ENCODE measurements around the gene OTOP3. TPM values are rescaled to one million over a fixed set of nuclear protein-coding genes. Genes with fewer than 3 reads are reported as not detected.

OTOP3 gene
- total RNA-seq, 1 donor from 2014 or later, result not detected

DNA sequence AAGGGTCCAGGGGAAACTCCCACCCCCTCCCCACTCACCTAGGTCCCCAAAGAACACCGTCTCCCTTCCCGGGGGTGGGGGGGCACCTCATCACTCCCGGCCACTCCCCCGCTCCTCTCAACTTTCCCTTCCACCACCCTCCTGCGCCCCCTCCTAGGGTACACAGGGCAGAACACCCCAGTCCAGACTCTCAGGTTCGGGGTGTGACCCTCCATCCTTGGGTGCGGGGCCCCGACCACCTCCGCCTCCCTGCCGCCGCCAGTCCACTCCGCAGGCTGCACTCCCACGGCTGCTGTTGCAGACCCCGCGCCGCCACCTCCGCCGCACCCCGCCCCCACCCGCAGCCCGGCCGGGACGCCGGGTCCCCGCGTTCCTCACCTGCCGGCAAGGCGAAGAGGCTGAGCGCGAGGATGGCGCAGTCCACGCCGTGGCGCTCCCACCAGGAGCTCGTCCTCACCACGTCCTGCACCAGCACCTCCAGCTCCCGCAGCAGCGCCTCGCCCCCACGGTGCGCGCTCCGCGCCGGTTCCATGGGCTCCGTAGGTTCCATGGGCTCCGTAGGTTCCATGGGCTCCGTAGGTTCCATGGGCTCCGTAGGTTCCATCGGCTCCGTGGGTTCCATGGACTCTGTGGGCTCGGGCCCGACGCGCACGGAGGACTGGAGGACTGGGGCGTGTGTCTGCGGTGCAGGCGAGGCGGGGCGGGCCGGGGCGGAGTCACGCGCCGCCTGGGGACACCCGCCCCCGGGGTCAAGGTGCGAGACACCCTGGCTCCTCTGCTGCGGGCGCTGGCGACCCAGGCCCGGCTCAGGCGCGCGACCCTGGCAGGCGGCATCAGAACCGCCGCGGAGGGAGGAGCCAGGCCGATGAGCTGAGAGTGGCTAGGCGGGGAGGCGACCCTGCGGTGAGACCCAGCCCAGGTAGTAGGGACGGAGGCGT, 42.5 kb upstream of the OTOP3 start, which contains the start of gene FADS6:
Gene FADS6, minus strand, starts transcription at position 660 of the 938 bp plus-strand sequence. Its CDS starts 38 bp downstream, at position 622.
- TF ChIP-seq, protein P1, sequence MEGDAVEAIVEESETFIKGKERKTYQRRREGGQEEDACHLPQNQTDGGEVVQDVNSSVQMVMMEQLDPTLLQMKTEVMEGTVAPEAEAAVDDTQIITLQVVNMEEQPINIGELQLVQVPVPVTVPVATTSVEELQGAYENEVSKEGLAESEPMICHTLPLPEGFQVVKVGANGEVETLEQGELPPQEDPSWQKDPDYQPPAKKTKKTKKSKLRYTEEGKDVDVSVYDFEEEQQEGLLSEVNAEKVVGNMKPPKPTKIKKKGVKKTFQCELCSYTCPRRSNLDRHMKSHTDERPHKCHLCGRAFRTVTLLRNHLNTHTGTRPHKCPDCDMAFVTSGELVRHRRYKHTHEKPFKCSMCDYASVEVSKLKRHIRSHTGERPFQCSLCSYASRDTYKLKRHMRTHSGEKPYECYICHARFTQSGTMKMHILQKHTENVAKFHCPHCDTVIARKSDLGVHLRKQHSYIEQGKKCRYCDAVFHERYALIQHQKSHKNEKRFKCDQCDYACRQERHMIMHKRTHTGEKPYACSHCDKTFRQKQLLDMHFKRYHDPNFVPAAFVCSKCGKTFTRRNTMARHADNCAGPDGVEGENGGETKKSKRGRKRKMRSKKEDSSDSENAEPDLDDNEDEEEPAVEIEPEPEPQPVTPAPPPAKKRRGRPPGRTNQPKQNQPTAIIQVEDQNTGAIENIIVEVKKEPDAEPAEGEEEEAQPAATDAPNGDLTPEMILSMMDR (conservative IDR thresholded peaks at IDR 0.05), result no peak
- Mint-ChIP-seq H3K9me3 (no peaks in the 10 kb centered on the region), H3K4me1 (peaks cover 4% of the 10 kb centered on the region), H3K27ac (ENCODE audit: unreplicated experiment) (no peak within 1 kb of the TSS), H3K36me3 (ENCODE audit: low read depth) (no peaks in the 10 kb centered on the region), H3K4me3 (no peak within 1 kb of the TSS), H3K27me3 (ENCODE audit: low read depth) (peaks cover 83% of the 10 kb centered on the region)
- no peak for DNase-seq (ENCODE audit: low read depth, low spot score)

DNA sequence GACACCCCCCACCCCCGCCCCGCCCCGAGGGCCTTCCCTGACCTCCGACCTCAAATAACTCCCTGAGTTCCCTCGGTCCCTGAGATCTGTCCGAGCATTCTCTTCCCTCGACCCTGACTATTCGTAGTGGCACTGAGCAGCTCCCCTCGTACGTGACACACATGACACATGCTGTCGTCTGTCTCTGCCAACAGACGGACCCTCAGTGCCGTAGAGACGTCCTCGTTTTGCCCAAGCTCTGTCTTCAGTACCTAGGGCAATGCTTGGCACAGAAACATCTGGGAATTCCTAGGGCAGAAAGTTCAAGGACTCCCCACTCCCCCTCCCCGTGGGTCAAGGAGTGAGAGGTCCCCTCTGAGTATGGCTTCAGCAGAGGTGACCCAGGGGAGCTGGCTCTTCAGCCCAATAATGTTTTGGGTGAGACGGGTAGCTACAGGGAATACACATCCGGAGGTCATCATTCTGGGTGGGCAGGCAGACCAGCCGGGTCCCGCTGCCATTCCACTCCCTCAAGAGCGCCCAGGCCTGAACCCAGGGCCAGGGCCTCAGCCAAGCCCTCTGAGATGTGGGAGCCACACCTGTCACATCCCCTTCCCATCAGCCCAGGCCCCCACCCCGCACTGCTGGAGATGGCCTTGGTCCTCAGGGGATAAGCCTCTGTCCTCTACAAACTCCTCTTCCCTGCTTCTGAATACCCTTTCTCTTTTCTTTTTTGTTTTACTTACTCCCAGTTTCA, 41.6 kb upstream of the OTOP3 start:
- Mint-ChIP-seq H3K27me3 (ENCODE audit: low read depth) (peaks cover 82% of the 10 kb centered on the region), H3K4me3 (no peak overlapping the region), H3K27ac (ENCODE audit: unreplicated experiment) (no peak overlapping the region)

DNA sequence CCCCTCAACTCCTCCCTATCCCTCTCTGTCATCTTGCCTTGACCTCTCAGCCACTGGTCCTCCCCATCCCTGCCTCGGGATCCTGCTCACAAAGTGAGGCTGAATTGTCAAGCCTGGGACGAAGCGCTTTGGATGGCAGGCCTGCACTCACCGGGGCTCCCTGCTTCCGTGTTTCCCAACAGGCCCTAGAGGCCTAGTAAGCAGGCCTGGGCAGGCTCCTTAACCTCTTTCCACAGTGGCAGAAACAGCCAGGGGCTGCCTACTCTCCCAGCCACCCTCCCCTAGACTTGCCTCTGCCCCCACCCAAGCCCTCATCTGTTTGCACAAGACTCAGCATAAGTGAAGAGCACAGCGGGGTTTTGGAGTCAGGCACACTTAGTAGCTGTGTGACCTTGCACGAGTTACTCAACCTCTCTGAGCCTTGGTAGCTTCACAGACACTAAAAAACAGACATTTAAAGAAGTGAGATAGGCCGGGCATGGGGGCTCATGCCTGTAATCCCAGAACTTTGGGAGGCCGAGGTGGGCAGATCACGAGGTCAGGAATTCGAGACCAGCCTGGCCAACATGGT, 37.2 kb upstream of the OTOP3 start:
- H3K27me3 Mint-ChIP-seq (ENCODE audit: low read depth), result peaks cover 68% of the 10 kb centered on the region
- H3K27ac Mint-ChIP-seq (ENCODE audit: unreplicated experiment), result no peak overlapping the region
- H3K4me3 Mint-ChIP-seq, result no peak overlapping the region
- no peaks in the 10 kb centered on the region for H3K9me3 Mint-ChIP-seq
- no peak for DNase-seq (ENCODE audit: low read depth, low spot score)
- TF ChIP-seq, protein P1 (conservative IDR thresholded peaks at IDR 0.05), result no peak
- peaks cover 4% of the 10 kb centered on the region for H3K4me1 Mint-ChIP-seq
- no peaks in the 10 kb centered on the region for H3K36me3 Mint-ChIP-seq (ENCODE audit: low read depth)

More for the DNA sequence above, 41.6 kb upstream of the OTOP3 start:
- Mint-ChIP-seq H3K4me1 (peaks cover 4% of the 10 kb centered on the region), H3K36me3 (ENCODE audit: low read depth) (no peaks in the 10 kb centered on the region), H3K9me3 (no peaks in the 10 kb centered on the region)
- TF ChIP-seq, protein P1 (conservative IDR thresholded peaks at IDR 0.05), result no peak
- no peak for DNase-seq (ENCODE audit: low read depth, low spot score)

DNA sequence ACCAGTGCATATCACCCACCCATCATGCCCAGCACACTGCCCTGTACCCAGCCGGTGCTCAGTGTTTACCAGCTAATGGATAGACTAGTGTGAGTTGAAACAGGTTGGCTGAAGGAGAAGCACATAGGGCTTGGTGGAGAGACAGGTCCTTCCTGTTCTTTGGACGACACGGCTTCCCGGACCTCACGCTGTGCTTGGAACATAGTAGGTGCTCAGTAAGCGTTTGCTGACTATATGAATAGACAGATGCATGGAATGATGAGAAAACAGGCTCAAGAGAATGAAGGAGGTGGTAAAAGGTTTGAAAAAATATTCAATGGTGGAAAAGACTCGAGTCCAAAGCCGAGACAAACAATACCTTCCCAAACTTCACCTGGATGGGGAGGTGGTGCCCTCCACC, 35.5 kb upstream of the OTOP3 start:
- Mint-ChIP-seq H3K27me3 (ENCODE audit: low read depth) (peaks cover 59% of the 10 kb centered on the region), H3K4me3 (no peak overlapping the region), H3K27ac (ENCODE audit: unreplicated experiment) (no peak overlapping the region), H3K36me3 (ENCODE audit: low read depth) (no peaks in the 10 kb centered on the region), H3K4me1 (no peaks in the 10 kb centered on the region), H3K9me3 (no peaks in the 10 kb centered on the region)
- TF ChIP-seq, protein P1 (conservative IDR thresholded peaks at IDR 0.05), result no peak
- DNase-seq (ENCODE audit: low read depth, low spot score), result no peak

DNA sequence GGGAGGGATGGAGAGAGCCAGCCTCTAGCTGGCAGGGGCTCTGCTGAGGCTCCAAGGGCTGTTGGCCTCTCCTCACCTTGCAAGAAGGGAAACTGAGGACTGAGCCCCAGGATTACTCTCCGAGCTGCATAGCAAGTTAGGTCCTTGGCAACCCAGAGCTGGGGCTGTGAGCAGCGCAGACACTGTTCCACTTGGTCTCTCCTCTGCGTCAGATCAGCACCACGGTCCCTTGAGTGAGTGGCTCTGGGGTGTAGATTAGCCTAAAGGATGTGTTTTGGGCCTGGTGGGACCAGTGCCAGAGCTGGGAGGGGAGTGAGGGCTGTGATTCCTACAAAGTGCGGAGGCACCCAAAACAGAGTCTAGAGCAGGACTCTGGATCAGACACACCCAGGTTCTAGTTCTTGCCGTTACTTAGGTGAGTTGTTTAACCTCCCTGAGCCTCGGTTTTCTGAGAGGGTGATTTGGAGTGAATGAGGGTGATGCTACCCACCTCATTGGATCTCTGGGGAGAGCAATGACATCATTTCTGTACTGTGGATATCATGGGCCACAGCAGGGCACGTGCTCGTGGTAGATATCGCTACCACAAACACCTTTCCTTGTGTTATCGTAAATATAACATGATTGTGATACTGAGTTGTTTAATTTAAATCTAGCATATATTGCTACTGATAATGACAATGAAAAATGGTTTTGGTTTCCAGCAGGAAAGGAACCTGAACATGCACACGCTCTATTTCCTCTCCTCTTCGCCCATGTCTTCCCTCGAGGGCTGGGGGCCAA, 34.2 kb upstream of the OTOP3 start:
- Mint-ChIP-seq H3K9me3 (peaks cover 3% of the 10 kb centered on the region), H3K27me3 (ENCODE audit: low read depth) (peaks cover 49% of the 10 kb centered on the region), H3K27ac (ENCODE audit: unreplicated experiment) (no peak overlapping the region)

More for the DNA sequence above, 34.2 kb upstream of the OTOP3 start:
- H3K4me3 Mint-ChIP-seq, result no peak overlapping the region
- no peaks in the 10 kb centered on the region for H3K36me3 Mint-ChIP-seq (ENCODE audit: low read depth)
- TF ChIP-seq, protein P1 (conservative IDR thresholded peaks at IDR 0.05), result no peak
- DNase-seq (ENCODE audit: low read depth, low spot score), result no peak
- no peaks in the 10 kb centered on the region for H3K4me1 Mint-ChIP-seq
